K562 (cell line): ENCODE data around the gene MTREX. TPM values are rescaled to one million over a fixed set of nuclear protein-coding genes. Genes with fewer than 3 reads are reported as not detected.

Experiments used
- CGGBP1 ChIP-seq: fragments of 250-450 bp; sonication (Bioruptor Pico); IDR thresholded peaks from 2 replicates; pipeline ENCODE4 v1.9.0; 2021; ENCODE audit warnings: mild to moderate bottlenecking
- CHCHD3 ChIP-seq: fragments of 250-450 bp; sonication (Bioruptor Pico); IDR thresholded peaks from 2 replicates; pipeline ENCODE4 v2.1.2; 2022; ENCODE audit warnings: mild to moderate bottlenecking
- EGR1 ChIP-seq: fragments of 450-650 bp; conservative IDR thresholded peaks from 2 replicates; pipeline ENCODE4 v1.6.1; 2017; ENCODE audit warnings: mild to moderate bottlenecking
- EHMT2 ChIP-seq: fragments of 450-650 bp; IDR thresholded peaks from 2 replicates; pipeline ENCODE4 v1.6.1; 2018; ENCODE audit warnings: antibody characterized with exemption
- GABPB1 ChIP-seq: sonication (generic); formaldehyde crosslinking; IDR thresholded peaks from 2 replicates; pipeline ENCODE4 v1.8.0; 2022; ENCODE audit warnings: mild to moderate bottlenecking, missing genetic modification reagents
- GATA2 ChIP-seq: sonication (generic); formaldehyde crosslinking; IDR thresholded peaks from 2 replicates; pipeline ENCODE4 v1.4.0; 2020; ENCODE audit warnings: mild to moderate bottlenecking, missing genetic modification reagents
- HDAC1 ChIP-seq, 2 experiments: fragments of 450-650 bp; IDR thresholded peaks; 2 replicates each; pipeline ENCODE4 v1.6.1; 2016 to 2017; ENCODE audit warnings: inconsistent platforms in 1 of 2, mild to moderate bottlenecking in 1 of 2, moderate library complexity in 1 of 2
- HDAC6 ChIP-seq: IDR thresholded peaks from 2 replicates; pipeline ENCODE4 v1.6.1; 2012; ENCODE audit warnings: low read depth, mild to moderate bottlenecking, control low read depth, inconsistent platforms, low read length, moderate library complexity
- HMG20A ChIP-seq: fragments of 450-650 bp; formaldehyde crosslinking; conservative IDR thresholded peaks from 2 replicates; pipeline ENCODE4 v1.4.0; 2020; ENCODE audit warnings: mild to moderate bottlenecking, mixed read lengths
- KHSRP ChIP-seq: fragments of 450-650 bp; IDR thresholded peaks from 2 replicates; pipeline ENCODE4 v1.6.1; 2017
- PHF21A ChIP-seq: fragments of 450-650 bp; IDR thresholded peaks from 2 replicates; pipeline ENCODE4 v1.6.1; 2017; ENCODE audit warnings: low read depth, borderline replicate concordance
- SMAD3 ChIP-seq: fragments of 450-650 bp; formaldehyde crosslinking; conservative IDR thresholded peaks from 2 replicates; pipeline ENCODE4 v1.4.0; 2020; ENCODE audit warnings: mild to moderate bottlenecking
- SMC3 ChIP-seq: conservative IDR thresholded peaks from 2 replicates; pipeline ENCODE4 v1.6.1; 2011; ENCODE audit warnings: low read depth, low read length, improper control_type of control experiment; ENCODE audit not compliant: insufficient read depth
- SP2 ChIP-seq: IDR thresholded peaks from 2 replicates; pipeline ENCODE4 v1.6.1; 2011; ENCODE audit warnings: mild to moderate bottlenecking, low read depth, low read length, moderate library complexity; ENCODE audit not compliant: poor library complexity, severe bottlenecking; ENCODE audit errors: extremely low read depth
- SREBF2 ChIP-seq: sonication (generic); formaldehyde crosslinking; IDR thresholded peaks from 2 replicates; pipeline ENCODE4 v1.4.0; 2020; ENCODE audit warnings: mild to moderate bottlenecking, missing genetic modification reagents
- STAT5B ChIP-seq: fragments of 250-450 bp; sonication (Bioruptor Pico); IDR thresholded peaks from 2 replicates; pipeline ENCODE4 v1.8.0; 2021; ENCODE audit warnings: mild to moderate bottlenecking, inconsistent platforms
- TFE3 ChIP-seq: fragments of 450-650 bp; formaldehyde crosslinking; IDR thresholded peaks from 2 replicates; pipeline ENCODE4 v1.4.0; 2020; ENCODE audit warnings: mild to moderate bottlenecking, mixed read lengths
- TGIF2 ChIP-seq: sonication (generic); formaldehyde crosslinking; IDR thresholded peaks from 2 replicates; pipeline ENCODE4 v1.8.1; 2022; ENCODE audit warnings: mild to moderate bottlenecking, missing genetic modification reagents, moderate library complexity
- ZNF668 ChIP-seq: fragments of 250-450 bp; sonication (Bioruptor Pico); IDR thresholded peaks from 2 replicates; pipeline ENCODE4 v1.8.0; 2022; ENCODE audit warnings: mild to moderate bottlenecking, inconsistent platforms
- polyA plus RNA-seq, 8 experiments: library from polyadenylated mRNA; depleted of rRNA in 4 of 8; stranded (reverse) in 5 of 8; unstranded in 3 of 8; fragments of >200 nt; fragmentation: Nextera tagmentation in 2 of 8; fragmentation: Illumina TruSeq in 1 of 8; extraction: Ambion mirVana in 2 of 8; extraction: Trizol in 1 of 8; gene quantifications; 2 replicates each; pipeline versions ENCODE4 v1.2.1 to v1.2.3, GENCODE V29; 2011 to 2014; ENCODE audit warnings: inconsistent platforms in 1 of 8, missing spikeins in 1 of 8
- total RNA-seq, 7 experiments: library from RNA; depleted of rRNA in 6 of 7; stranded (reverse); fragments of >200 nt in 6 of 7; fragmentation: Illumina TruSeq in 2 of 7; extraction: Trizol in 2 of 7; gene quantifications; 2 replicates each; pipeline versions ENCODE4 v1.2.1 to v1.2.3, GENCODE V29; 2011 to 2021; ENCODE audit warnings: low replicate concordance in 1 of 7
- TF ChIP-seq, protein P1 (sequence below), 3 experiments: fragments of 200-800 bp in 1 of 3; fragments of 250-450 bp in 1 of 3; fragments of 450-650 bp in 1 of 3; sonication (Bioruptor Pico) in 1 of 3; sonication (Bioruptor generic) in 1 of 3; formaldehyde crosslinking in 1 of 3; IDR thresholded peaks; 2 replicates each; pipeline versions ENCODE4 v1.6.1 to v1.8.0; 2016 to 2022; ENCODE audit warnings: mild to moderate bottlenecking in 2 of 3, missing genetic modification characterization in 2 of 3, missing compliant biosample characterization in 1 of 3, moderate library complexity in 1 of 3
- TF ChIP-seq, protein P2 (sequence below): sonication (generic); formaldehyde crosslinking; IDR thresholded peaks from 2 replicates; pipeline ENCODE4 v1.8.1; 2022; ENCODE audit warnings: missing genetic modification reagents
- TF ChIP-seq, protein P3 (sequence below), 2 experiments: fragments of 450-650 bp; conservative IDR thresholded peaks; 2 replicates each; pipeline ENCODE4 v1.6.1; 2017; ENCODE audit warnings: mild to moderate bottlenecking in 2 of 2, moderate library complexity in 2 of 2

The MTREX gene
- total and polyA plus RNA-seq, 9 of the 15 experiments (the other 6 are each of a cell fraction or from before 2014, with no cell fraction given) = 52.9 to 193 (median 150) TPM

DNA sequence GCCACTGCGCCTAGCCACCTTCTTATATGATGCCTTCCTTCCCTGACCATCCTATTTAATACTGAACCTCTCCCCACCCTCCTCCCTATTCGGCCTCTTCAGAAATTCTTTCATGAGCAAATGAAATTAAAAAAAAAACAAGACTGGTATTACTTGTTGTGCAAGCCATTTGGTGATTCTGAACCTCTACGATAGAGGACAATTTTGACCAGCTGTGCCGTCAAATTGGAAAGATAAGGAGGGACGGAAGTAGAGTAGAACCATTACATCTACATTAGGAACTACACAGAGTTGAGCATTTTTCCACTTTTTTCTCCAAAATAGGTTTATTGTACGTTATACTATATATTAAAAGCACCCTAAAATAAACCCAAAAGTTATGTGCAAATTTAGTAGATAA is 3.2 kb upstream of the MTREX start (continued):
- TF ChIP-seq, protein P1, sequence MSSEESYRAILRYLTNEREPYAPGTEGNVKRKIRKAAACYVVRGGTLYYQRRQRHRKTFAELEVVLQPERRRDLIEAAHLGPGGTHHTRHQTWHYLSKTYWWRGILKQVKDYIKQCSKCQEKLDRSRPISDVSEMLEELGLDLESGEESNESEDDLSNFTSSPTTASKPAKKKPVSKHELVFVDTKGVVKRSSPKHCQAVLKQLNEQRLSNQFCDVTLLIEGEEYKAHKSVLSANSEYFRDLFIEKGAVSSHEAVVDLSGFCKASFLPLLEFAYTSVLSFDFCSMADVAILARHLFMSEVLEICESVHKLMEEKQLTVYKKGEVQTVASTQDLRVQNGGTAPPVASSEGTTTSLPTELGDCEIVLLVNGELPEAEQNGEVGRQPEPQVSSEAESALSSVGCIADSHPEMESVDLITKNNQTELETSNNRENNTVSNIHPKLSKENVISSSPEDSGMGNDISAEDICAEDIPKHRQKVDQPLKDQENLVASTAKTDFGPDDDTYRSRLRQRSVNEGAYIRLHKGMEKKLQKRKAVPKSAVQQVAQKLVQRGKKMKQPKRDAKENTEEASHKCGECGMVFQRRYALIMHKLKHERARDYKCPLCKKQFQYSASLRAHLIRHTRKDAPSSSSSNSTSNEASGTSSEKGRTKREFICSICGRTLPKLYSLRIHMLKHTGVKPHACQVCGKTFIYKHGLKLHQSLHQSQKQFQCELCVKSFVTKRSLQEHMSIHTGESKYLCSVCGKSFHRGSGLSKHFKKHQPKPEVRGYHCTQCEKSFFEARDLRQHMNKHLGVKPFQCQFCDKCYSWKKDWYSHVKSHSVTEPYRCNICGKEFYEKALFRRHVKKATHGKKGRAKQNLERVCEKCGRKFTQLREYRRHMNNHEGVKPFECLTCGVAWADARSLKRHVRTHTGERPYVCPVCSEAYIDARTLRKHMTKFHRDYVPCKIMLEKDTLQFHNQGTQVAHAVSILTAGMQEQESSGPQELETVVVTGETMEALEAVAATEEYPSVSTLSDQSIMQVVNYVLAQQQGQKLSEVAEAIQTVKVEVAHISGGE (CRISPR knock-in tag; IDR thresholded peaks at IDR 0.05) = no peak; a peak in 1 of 6 replicates
- no peak for TF ChIP-seq KHSRP
- TF ChIP-seq EHMT2 = no peak
- no peak for TF ChIP-seq STAT5B (CRISPR knock-in tag)
- no peak for TF ChIP-seq SREBF2 (CRISPR knock-in tag)
- TF ChIP-seq, protein P2, sequence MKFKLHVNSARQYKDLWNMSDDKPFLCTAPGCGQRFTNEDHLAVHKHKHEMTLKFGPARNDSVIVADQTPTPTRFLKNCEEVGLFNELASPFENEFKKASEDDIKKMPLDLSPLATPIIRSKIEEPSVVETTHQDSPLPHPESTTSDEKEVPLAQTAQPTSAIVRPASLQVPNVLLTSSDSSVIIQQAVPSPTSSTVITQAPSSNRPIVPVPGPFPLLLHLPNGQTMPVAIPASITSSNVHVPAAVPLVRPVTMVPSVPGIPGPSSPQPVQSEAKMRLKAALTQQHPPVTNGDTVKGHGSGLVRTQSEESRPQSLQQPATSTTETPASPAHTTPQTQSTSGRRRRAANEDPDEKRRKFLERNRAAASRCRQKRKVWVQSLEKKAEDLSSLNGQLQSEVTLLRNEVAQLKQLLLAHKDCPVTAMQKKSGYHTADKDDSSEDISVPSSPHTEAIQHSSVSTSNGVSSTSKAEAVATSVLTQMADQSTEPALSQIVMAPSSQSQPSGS (CRISPR knock-in tag) = no peak
- no peak for TF ChIP-seq GABPB1
- no peak for TF ChIP-seq SMC3
- no peak; the same call in 1 of the 2 replicates for TF ChIP-seq CHCHD3
- no peak for TF ChIP-seq PHF21A
- TF ChIP-seq HDAC6 = no peak
- TF ChIP-seq TFE3 (CRISPR knock-in tag) = no peak
- no peak for TF ChIP-seq HDAC1 (IDR thresholded peaks at IDR 0.05)
- no peak for TF ChIP-seq CGGBP1 (CRISPR knock-in tag)
- TF ChIP-seq TGIF2 (CRISPR knock-in tag) = no peak
- TF ChIP-seq, protein P3, sequence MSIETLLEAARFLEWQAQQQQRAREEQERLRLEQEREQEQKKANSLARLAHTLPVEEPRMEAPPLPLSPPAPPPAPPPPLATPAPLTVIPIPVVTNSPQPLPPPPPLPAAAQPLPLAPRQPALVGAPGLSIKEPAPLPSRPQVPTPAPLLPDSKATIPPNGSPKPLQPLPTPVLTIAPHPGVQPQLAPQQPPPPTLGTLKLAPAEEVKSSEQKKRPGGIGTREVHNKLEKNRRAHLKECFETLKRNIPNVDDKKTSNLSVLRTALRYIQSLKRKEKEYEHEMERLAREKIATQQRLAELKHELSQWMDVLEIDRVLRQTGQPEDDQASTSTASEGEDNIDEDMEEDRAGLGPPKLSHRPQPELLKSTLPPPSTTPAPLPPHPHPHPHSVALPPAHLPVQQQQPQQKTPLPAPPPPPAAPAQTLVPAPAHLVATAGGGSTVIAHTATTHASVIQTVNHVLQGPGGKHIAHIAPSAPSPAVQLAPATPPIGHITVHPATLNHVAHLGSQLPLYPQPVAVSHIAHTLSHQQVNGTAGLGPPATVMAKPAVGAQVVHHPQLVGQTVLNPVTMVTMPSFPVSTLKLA (conservative IDR thresholded peaks at IDR 0.05) = 0 out of 4 replicates have a peak, but pooled peaks of 1 of the 2 experiments have one; percentile 27
- no peak for TF ChIP-seq SMAD3 (CRISPR knock-in tag)
- 0 out of 2 replicates have a peak, but pooled peaks have one; percentile 26 for TF ChIP-seq GATA2 (CRISPR knock-in tag)
- TF ChIP-seq EGR1 = no peak
- no peak for TF ChIP-seq ZNF668 (CRISPR knock-in tag)
- no peak for TF ChIP-seq SP2
- TF ChIP-seq HMG20A (CRISPR knock-in tag) = no peak
